HL-60 (cell line): ENCODE results near the gene ASIC3.

Source experiments
- DNase-seq, 2 experiments: peaks; one replicate each; pipeline ENCODE4 v3.0.0-alpha.2; 2010 to 2020; ENCODE audit warnings: low read depth in 1 of 2, low spot score in 1 of 2
- H3K27ac ChIP-seq: fragments of 250-450 bp; sonication (Bioruptor Pico); replicated peaks from 2 replicates; pipeline ENCODE4 v1.5.1; 2020; ENCODE audit warnings: mild to moderate bottlenecking, moderate library complexity
- H3K27me3 ChIP-seq: fragments of 250-450 bp; sonication (Bioruptor Pico); 2 replicates; pipeline ENCODE4 v1.5.1; 2021; ENCODE audit warnings: mild to moderate bottlenecking, moderate library complexity; ENCODE audit not compliant: insufficient read depth, poor library complexity, severe bottlenecking
- H3K4me3 ChIP-seq: replicated peaks from 2 replicates; pipeline ENCODE4 v1.5.1; 2011; ENCODE audit warnings: mild to moderate bottlenecking, control low read depth, low read length; ENCODE audit not compliant: insufficient read depth
- GABPA ChIP-seq: IDR thresholded peaks from 2 replicates; pipeline ENCODE4 v1.6.1; 2012; ENCODE audit warnings: low read depth
- POLR2AphosphoS5 ChIP-seq: IDR thresholded peaks from 2 replicates; pipeline ENCODE4 v1.6.1; 2012; ENCODE audit warnings: low read depth
- REST ChIP-seq: IDR thresholded peaks from 2 replicates; pipeline ENCODE4 v1.6.1; 2012; ENCODE audit warnings: low read depth; ENCODE audit not compliant: insufficient replicate concordance
- SPI1 ChIP-seq: IDR thresholded peaks from 2 replicates; pipeline ENCODE4 v1.6.1; 2012; ENCODE audit warnings: low read depth, mild to moderate bottlenecking, borderline replicate concordance
- TF ChIP-seq, protein P1 (sequence below): IDR thresholded peaks from one replicate; pipeline ENCODE4 v1.5.1; 2011; ENCODE audit warnings: low read length, control low read depth, inconsistent platforms; ENCODE audit not compliant: insufficient read depth

Gene ASIC3

GRCh38 chr7:151013356-151013732, 35.0 kb upstream of the ASIC3 start:
- H3K27me3 ChIP-seq, result peaks cover 7% of the 10 kb centered on the region
- TF ChIP-seq POLR2AphosphoS5 (no peak), REST (no peak), GABPA (no peak), SPI1 (no peak)
- TF ChIP-seq, protein P1, sequence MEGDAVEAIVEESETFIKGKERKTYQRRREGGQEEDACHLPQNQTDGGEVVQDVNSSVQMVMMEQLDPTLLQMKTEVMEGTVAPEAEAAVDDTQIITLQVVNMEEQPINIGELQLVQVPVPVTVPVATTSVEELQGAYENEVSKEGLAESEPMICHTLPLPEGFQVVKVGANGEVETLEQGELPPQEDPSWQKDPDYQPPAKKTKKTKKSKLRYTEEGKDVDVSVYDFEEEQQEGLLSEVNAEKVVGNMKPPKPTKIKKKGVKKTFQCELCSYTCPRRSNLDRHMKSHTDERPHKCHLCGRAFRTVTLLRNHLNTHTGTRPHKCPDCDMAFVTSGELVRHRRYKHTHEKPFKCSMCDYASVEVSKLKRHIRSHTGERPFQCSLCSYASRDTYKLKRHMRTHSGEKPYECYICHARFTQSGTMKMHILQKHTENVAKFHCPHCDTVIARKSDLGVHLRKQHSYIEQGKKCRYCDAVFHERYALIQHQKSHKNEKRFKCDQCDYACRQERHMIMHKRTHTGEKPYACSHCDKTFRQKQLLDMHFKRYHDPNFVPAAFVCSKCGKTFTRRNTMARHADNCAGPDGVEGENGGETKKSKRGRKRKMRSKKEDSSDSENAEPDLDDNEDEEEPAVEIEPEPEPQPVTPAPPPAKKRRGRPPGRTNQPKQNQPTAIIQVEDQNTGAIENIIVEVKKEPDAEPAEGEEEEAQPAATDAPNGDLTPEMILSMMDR, result no peak
- H3K27ac ChIP-seq, result no peak overlapping the region; the same call in 1 of the 2 replicates
- H3K4me3 ChIP-seq, result no peak overlapping the region
- DNase-seq, result no peak

- Histone ChIP-seq H3K27me3 (peaks cover 11% of the 10 kb centered on the region), H3K4me3 (peak overlapping the region; percentile 46), H3K27ac (peak overlapping the region; percentile 43)
- TF ChIP-seq SPI1 (peak; percentile 61), POLR2AphosphoS5 (no peak; the same call in 1 of the 2 replicates), GABPA (no peak), REST (no peak)
- peak; percentile 90 to 92 for DNase-seq
These were observed 34.4 kb upstream of the ASIC3 start for GRCh38 chr7:151013733-151014497.

- DNase-seq, result no peak
- TF ChIP-seq SPI1 (no peak), POLR2AphosphoS5 (no peak), REST (no peak), GABPA (no peak)
- TF ChIP-seq, protein P1, result no peak
- Histone ChIP-seq H3K4me3 (no peak overlapping the region), H3K27ac (no peak overlapping the region), H3K27me3 (peaks cover 19% of the 10 kb centered on the region)
These were observed 33.4 kb upstream of the ASIC3 start for GRCh38 chr7:151014950-151015349.
